Subcutaneous adipose tissue (tissue), 4 donors: Measurements from ENCODE around the gene IRAK4. TPM values are rescaled to one million over a fixed set of nuclear protein-coding genes. Genes with fewer than 3 reads are reported as not detected.

Source experiments
- CTCF ChIP-seq: fragments of 450-650 bp; IDR thresholded peaks from one replicate; pipeline ENCODE4 v1.5.1; 2016; ENCODE audit warnings: low read depth, mild to moderate bottlenecking, control low read depth, antibody characterized with exemption, moderate library complexity
- total RNA-seq, 4 donors: library from RNA; depleted of rRNA; stranded (reverse); fragments of >200 nt; gene quantifications; one replicate each; pipeline ENCODE4 v1.1.0, GENCODE V29; 2016

The IRAK4 gene
- total RNA-seq, 4 donors from 2014 or later, result 32.8 to 57.3 (median 44.0) TPM

- TF ChIP-seq CTCF, result no peak
Observed at GRCh38 chr12:43766291-43766690, 7.5 kb downstream of the IRAK4 start.

GRCh38 chr12:43776498-43776897, 17.7 kb downstream of the IRAK4 start:
- TF ChIP-seq CTCF, result no peak

GRCh38 chr12:43786899-43787693, 28.3 kb downstream of the IRAK4 start:
- TF ChIP-seq CTCF, result no peak

GRCh38 chr12:43789941-43790340, 31.2 kb downstream of the IRAK4 start:
- TF ChIP-seq CTCF, result no peak

GRCh38 chr12:43795716-43796280, 37.0 kb downstream of the IRAK4 start:
- no peak for TF ChIP-seq CTCF

- no peak for TF ChIP-seq CTCF
Observed at GRCh38 chr12:43797561-43798217, 38.9 kb downstream of the IRAK4 start.

- TF ChIP-seq CTCF, result no peak
Observed at GRCh38 chr12:43805149-43805859, 46.6 kb downstream of the IRAK4 start.
